HepG2 (cell line): ENCODE measurements around the gene MYCBPAP. TPM values are rescaled to one million over a fixed set of nuclear protein-coding genes. Genes with fewer than 3 reads are reported as not detected.
A peak's percentile ranks its signal among the peaks of the same experiment; 100 is the strongest.

Experiments
- ATAC-seq: fragments of 200-7000 bp; cut with Tn5 transposase; 3 replicates; pipeline ENCODE4 v1.9.1; 2020; ENCODE audit warnings: mild to moderate bottlenecking, moderate library complexity
- BruUV-seq: library from RNA; stranded (reverse); fragments of 400-500 nt; replicated peaks from 2 replicates; lab custom pipeline; 2021; lab: Mats Ljungman, UMichigan
- CTCF ChIA-PET: fragments of 300-600 bp; formaldehyde crosslinking; extraction: SDS; loops from one replicate; lab custom pipeline; 2021; ENCODE audit warnings: low total read pairs, inconsistent platforms, low intra/inter-chr PET ratio; lab: Yijun Ruan, JAX
- POLR2A ChIA-PET: fragments of 350-600 bp; sonication (Branson Sonifier 250); formaldehyde crosslinking; loops from one replicate; lab custom pipeline; 2020; ENCODE audit warnings: antibody characterized with exemption, inconsistent platforms; lab: Yijun Ruan, JAX
- DNase-seq: peaks from one replicate; pipeline ENCODE4 v3.0.0-alpha.2; 2015; ENCODE audit warnings: low spot score
- FAIRE-seq: peaks from 3 replicates; lab custom pipeline; 2011; peaks lifted over from hg19 to GRCh38; lab: Jason Lieb, UNC
- H2AFZ ChIP-seq: one replicate; pipeline ENCODE4 v1.6.1; 2011; ENCODE audit warnings: low read length, inconsistent platforms
- H3K27ac ChIP-seq: fragments of 300-600 bp; 3 replicates; pipeline ENCODE4 v1.8.0; 2011; ENCODE audit warnings: mixed run types, mild to moderate bottlenecking, mixed read lengths, low read length, inconsistent platforms; ENCODE audit not compliant: insufficient read depth; ENCODE audit errors: extremely low read length
- H3K27me3 ChIP-seq, 2 experiments: fragments of 200-600 bp in 1 of 2; 2 replicates in 1 of 2; 3 replicates in 1 of 2; pipeline versions ENCODE4 v1.6.0 to v1.8.0; 2011; ENCODE audit warnings: low read length in 2 of 2, mild to moderate bottlenecking in 2 of 2, moderate library complexity in 2 of 2, inconsistent platforms in 1 of 2; ENCODE audit not compliant: insufficient read depth in 2 of 2, control insufficient read depth in 1 of 2
- H3K36me3 ChIP-seq, 2 experiments: fragments of 200-600 bp in 1 of 2; replicated peaks in 1 of 2; 2 replicates in 1 of 2; 3 replicates in 1 of 2; pipeline versions ENCODE4 v1.5.1 to v1.8.0; 2011; ENCODE audit warnings: low read length in 2 of 2, inconsistent platforms in 1 of 2; ENCODE audit not compliant: insufficient read depth in 2 of 2, control insufficient read depth in 1 of 2
- H3K4me1 ChIP-seq: 2 replicates; pipeline ENCODE4 v1.5.1; 2012; ENCODE audit warnings: low read length, inconsistent platforms; ENCODE audit not compliant: insufficient read depth
- H3K4me2 ChIP-seq: 2 replicates; pipeline ENCODE4 v1.6.0; 2011; ENCODE audit warnings: low read depth, low read length, inconsistent platforms
- H3K4me3 ChIP-seq, 3 experiments: fragments of 200-600 bp in 1 of 3; sonication (generic), shearing (Covaris generic) in 1 of 3; replicated peaks in 1 of 3; 2 replicates each; pipeline ENCODE4 v1.5.1; 2011 to 2016; ENCODE audit warnings: low read length in 3 of 3, inconsistent platforms in 2 of 3, low read depth in 2 of 3, mild to moderate bottlenecking in 2 of 3, control low read depth in 1 of 3, mixed read lengths in 1 of 3; ENCODE audit not compliant: insufficient read depth in 1 of 3
- H3K79me2 ChIP-seq: one replicate; pipeline ENCODE4 v1.6.1; 2011; ENCODE audit warnings: low read length, inconsistent platforms; ENCODE audit not compliant: insufficient read depth
- H3K9ac ChIP-seq: 2 replicates; pipeline ENCODE4 v1.6.0; 2011; ENCODE audit warnings: mild to moderate bottlenecking, low read depth, low read length, inconsistent platforms; ENCODE audit not compliant: insufficient read depth
- H3K9me3 ChIP-seq: 2 replicates; pipeline ENCODE4 v1.5.1; 2012; ENCODE audit warnings: mild to moderate bottlenecking, low read length
- H4K20me1 ChIP-seq: 2 replicates; pipeline ENCODE4 v1.6.0; 2011; ENCODE audit warnings: inconsistent platforms, mild to moderate bottlenecking, low read length, moderate library complexity; ENCODE audit not compliant: insufficient read depth
- ATF7 ChIP-seq, 2 experiments: fragments of 450-650 bp in 1 of 2; sonication (generic) in 1 of 2; formaldehyde crosslinking in 1 of 2; IDR thresholded peaks; 2 replicates each; pipeline versions ENCODE4 v1.4.0 to v1.6.1; 2016 to 2020; ENCODE audit warnings: antibody characterized with exemption in 1 of 2, mild to moderate bottlenecking in 1 of 2, missing genetic modification reagents in 1 of 2
- ATRX ChIP-seq: sonication (generic); formaldehyde crosslinking; IDR thresholded peaks from 2 replicates; pipeline ENCODE4 v1.4.0; 2020; ENCODE audit warnings: missing genetic modification reagents, borderline replicate concordance
- HMG20A ChIP-seq: IDR thresholded peaks from 2 replicates; pipeline ENCODE4 v1.6.1; 2016; ENCODE audit warnings: borderline replicate concordance
- HNRNPLL ChIP-seq: fragments of 200-400 bp; formaldehyde crosslinking; IDR thresholded peaks from 2 replicates; pipeline ENCODE4 v1.6.1; 2017; ENCODE audit warnings: mild to moderate bottlenecking, low read depth, low read length; ENCODE audit not compliant: poor library complexity, severe bottlenecking
- JUN ChIP-seq: sonication (generic); formaldehyde crosslinking; IDR thresholded peaks from 2 replicates; pipeline ENCODE4 v1.4.0; 2020; ENCODE audit warnings: mild to moderate bottlenecking, missing genetic modification reagents
- JUND ChIP-seq: sonication (generic); formaldehyde crosslinking; IDR thresholded peaks from 2 replicates; pipeline ENCODE4 v1.8.0; 2022; ENCODE audit warnings: mild to moderate bottlenecking, missing genetic modification reagents
- KDM3A ChIP-seq: IDR thresholded peaks from 2 replicates; pipeline ENCODE4 v1.6.1; 2018; ENCODE audit warnings: low read depth, missing compliant biosample characterization
- MAFF ChIP-seq: IDR thresholded peaks from 2 replicates; pipeline ENCODE4 v1.6.1; 2011; ENCODE audit warnings: low read depth, low read length, improper control_type of control experiment
- MAFK ChIP-seq, 2 experiments: IDR thresholded peaks in 1 of 2; conservative IDR thresholded peaks in 1 of 2; 2 replicates each; pipeline ENCODE4 v1.6.1; 2011; ENCODE audit warnings: improper control_type of control experiment in 2 of 2, low read length in 2 of 2
- MEIS1 ChIP-seq: sonication (generic); formaldehyde crosslinking; IDR thresholded peaks from 2 replicates; pipeline ENCODE4 v1.9.0; 2021; ENCODE audit warnings: mild to moderate bottlenecking, missing genetic modification reagents, moderate library complexity, borderline replicate concordance
- NCOA1 ChIP-seq: sonication (generic); formaldehyde crosslinking; IDR thresholded peaks from 2 replicates; pipeline ENCODE4 v1.9.0; 2021; ENCODE audit warnings: missing genetic modification reagents
- NFKB2 ChIP-seq: sonication (generic); formaldehyde crosslinking; IDR thresholded peaks from 2 replicates; pipeline ENCODE4 v1.4.0; 2020; ENCODE audit warnings: missing genetic modification reagents, borderline replicate concordance
- NFYC ChIP-seq: IDR thresholded peaks from 2 replicates; pipeline ENCODE4 v1.6.1; 2016; ENCODE audit warnings: missing genetic modification reagents, missing compliant biosample characterization
- SOX5 ChIP-seq: IDR thresholded peaks from 2 replicates; pipeline ENCODE4 v1.6.1; 2016; ENCODE audit warnings: borderline replicate concordance
- SOX6 ChIP-seq, 2 experiments: fragments of 450-650 bp in 1 of 2; sonication (generic) in 1 of 2; formaldehyde crosslinking in 1 of 2; IDR thresholded peaks; 2 replicates each; pipeline versions ENCODE4 v1.4.0 to v1.6.1; 2017 to 2020; ENCODE audit warnings: antibody characterized with exemption in 1 of 2, mild to moderate bottlenecking in 1 of 2, missing genetic modification reagents in 1 of 2
- SP1 ChIP-seq, 2 experiments: fragments of 450-650 bp in 1 of 2; sonication (generic) in 1 of 2; formaldehyde crosslinking in 1 of 2; IDR thresholded peaks; 2 replicates each; pipeline versions ENCODE4 v1.4.0 to v1.6.1; 2016 to 2020; ENCODE audit warnings: missing genetic modification reagents in 1 of 2
- TCF7 ChIP-seq: sonication (generic); IDR thresholded peaks from 2 replicates; pipeline ENCODE4 v1.6.1; 2016; ENCODE audit warnings: antibody characterized with exemption, low read depth
- TEAD3 ChIP-seq: optimal IDR thresholded peaks from 2 replicates; pipeline ENCODE3; 2016; ENCODE audit warnings: borderline replicate concordance
- ZFP90 ChIP-seq: sonication (generic); formaldehyde crosslinking; IDR thresholded peaks from 2 replicates; pipeline ENCODE4 v1.8.0; 2022; ENCODE audit warnings: missing genetic modification reagents, mild to moderate bottlenecking, inconsistent platforms, borderline replicate concordance
- ZNF329 ChIP-seq: sonication (generic); formaldehyde crosslinking; IDR thresholded peaks from 2 replicates; pipeline ENCODE4 v1.9.0; 2021; ENCODE audit warnings: low read depth, mild to moderate bottlenecking, missing genetic modification reagents
- WGBS: methylation state at CpG from one replicate; pipeline ENCODE4 v1.1.6; 2017; ENCODE audit warnings: low lambda C conversion rate; 5-methylcytosine and 5-hydroxymethylcytosine counted together
- in situ Hi-C: cut with HindIII; loops from 2 replicates; pipeline ENCODE4 v1.10.0; 2017; ENCODE audit warnings: low pct_unique_long_range_greater_than_20kb; ENCODE audit not compliant: extremely low pct_ligation_motif_present
- intact Hi-C: fragments of 100-400 bp; cut with micrococcal nuclease; formaldehyde crosslinking; loops from one replicate; pipeline ENCODE4 v1.10.0; 2022; ENCODE audit not compliant: unreplicated experiment
- polyA plus RNA-seq, 8 experiments: library from polyadenylated mRNA; depleted of rRNA in 3 of 8; stranded (reverse) in 7 of 8; unstranded in 1 of 8; fragments of >200 nt; fragmentation: Illumina TruSeq in 4 of 8; extraction: Trizol in 4 of 8; gene quantifications; 2 replicates each; pipeline versions ENCODE4 v1.2.1 to v1.2.3, GENCODE V29; 2011 to 2016; ENCODE audit warnings: low read depth in 4 of 8, missing spikeins in 1 of 8, mixed read lengths in 1 of 8; ENCODE audit not compliant: insufficient read depth in 1 of 8
- total RNA-seq, 5 experiments: library from RNA; depleted of rRNA; stranded (reverse); fragments of >200 nt; fragmentation: Illumina TruSeq; extraction: Trizol; gene quantifications; 2 replicates each; pipeline ENCODE4 v1.2.3, GENCODE V29; 2016; ENCODE audit warnings: low read depth in 1 of 5
- TF ChIP-seq, protein P1 (sequence below): sonication (generic); formaldehyde crosslinking; IDR thresholded peaks from 2 replicates; pipeline ENCODE4 v1.5.0; 2020; ENCODE audit warnings: mild to moderate bottlenecking, low read depth, missing genetic modification reagents, borderline replicate concordance
- TF ChIP-seq, protein P2 (sequence below), 2 experiments: sonication (generic) in 1 of 2; formaldehyde crosslinking in 1 of 2; IDR thresholded peaks; 2 replicates each; pipeline versions ENCODE4 v1.5.1 to v1.6.1; 2011 to 2020; ENCODE audit warnings: borderline replicate concordance in 1 of 2, low read depth in 1 of 2, low read length in 1 of 2, mild to moderate bottlenecking in 1 of 2, missing genetic modification reagents in 1 of 2, moderate library complexity in 1 of 2

Gene MYCBPAP
- total and polyA plus RNA-seq, 2 of the 13 experiments (the other 11 are each of a cell fraction or from before 2014, with no cell fraction given): 0.22 to 0.24 TPM

DNA sequence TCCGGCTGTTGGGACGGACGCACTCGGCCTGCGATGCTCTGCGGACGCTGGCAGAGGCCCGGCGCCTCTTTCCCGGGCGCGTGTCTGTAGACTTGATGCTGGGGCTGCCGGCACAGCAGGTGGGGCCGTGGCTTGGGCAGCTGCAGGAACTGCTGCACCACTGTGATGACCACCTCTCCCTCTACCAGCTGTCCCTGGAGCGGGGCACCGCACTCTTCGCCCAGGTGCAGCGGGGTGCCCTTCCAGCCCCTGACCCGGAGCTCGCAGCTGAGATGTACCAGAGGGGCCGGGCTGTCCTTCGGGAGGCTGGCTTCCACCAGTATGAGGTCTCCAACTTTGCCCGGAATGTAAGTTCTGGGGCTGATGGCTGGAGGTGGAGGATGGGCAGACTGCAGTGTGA is 26.1 kb upstream of the MYCBPAP start (continued):
- TF ChIP-seq MAFK (conservative IDR thresholded peaks at IDR 0.05 in 1 of 2, IDR thresholded peaks at IDR 0.05 in 1 of 2; ENCODE audit: low read length in 2 of 2) (no peak), TCF7 (no peak), SOX5 (CRISPR knock-in tag) (no peak), NFKB2 (CRISPR knock-in tag) (no peak), ZFP90 (no peak), HNRNPLL (peak; percentile 31), NCOA1 (no peak), ATRX (CRISPR knock-in tag) (no peak), KDM3A (0 out of 2 replicates have a peak, but pooled peaks have one; percentile 5), JUND (CRISPR knock-in tag) (no peak), SOX6 (IDR thresholded peaks at IDR 0.05) (no peak), SOX6 (CRISPR knock-in tag; IDR thresholded peaks at IDR 0.05) (no peak), MEIS1 (CRISPR knock-in tag) (no peak)

GRCh38 chr17:50482516-50482915 is 25.7 kb upstream of the MYCBPAP start:
- intact Hi-C loops (loop anchor here (1.0 kb wide), 5 partner anchors 19 to 211 kb away; partner anchors contain the start of gene SPATA20), in situ Hi-C loops (loop anchor here (5.0 kb wide), 2 partner anchors 145 to 215 kb away; no protein-coding TSS in a partner anchor)
- Histone ChIP-seq H3K27me3 (no peaks in the 10 kb centered on the region), H3K4me2 (peak overlapping the region; percentile 10; the same call in 1 of the 2 replicates), H3K4me1 (peaks cover 28% of the 10 kb centered on the region), H3K36me3 (peaks cover 9 to 19% of the 10 kb centered on the region in 2 experiments; a peak in 4 of 5 replicates), H3K79me2 (peaks cover 3% of the 10 kb centered on the region), H3K27ac (no peak overlapping the region), H3K9ac (no peak overlapping the region; the same call in 1 of the 2 replicates), H2AFZ (no peak overlapping the region), H3K4me3 (no peak overlapping the region), H3K9me3 (no peaks in the 10 kb centered on the region), H4K20me1 (peaks cover 4% of the 10 kb centered on the region; the same call in 1 of the 2 replicates)
- DNase-seq: peak; percentile 96
- peak; percentile 50 for ATAC-seq
- POLR2A ChIA-PET: interaction anchor here (0.7 to 0.8 kb wide), 2 partner anchors 60 to 85 kb away, joined by 3 to 5 read pairs; partner anchors contain the start of gene LRRC59
- BruUV-seq: no TSS peak
- CTCF ChIA-PET: interaction anchor here (1.3 to 2.8 kb wide), 5 partner anchors 18 to 145 kb away, joined by 4 to 16 read pairs (median 7); partner anchors contain the start of gene LRRC59
- FAIRE-seq: peak; percentile 93
- 2% methylated on average over 7 of the region's 7 CpGs for WGBS
- TF ChIP-seq HMG20A (CRISPR knock-in tag) (peak; percentile 44; the same call in 1 of the 2 replicates), ATF7 (IDR thresholded peaks at IDR 0.05) (no peak), ATF7 (CRISPR knock-in tag; IDR thresholded peaks at IDR 0.05) (no peak), NFYC (CRISPR knock-in tag) (peak; percentile 18; the same call in 1 of the 2 replicates), SP1 (IDR thresholded peaks at IDR 0.05) (no peak), SP1 (CRISPR knock-in tag; IDR thresholded peaks at IDR 0.05) (no peak), TEAD3 (CRISPR knock-in tag) (peak; percentile 86), MAFF (0 out of 2 replicates have a peak, but pooled peaks have one; percentile 4), SOX5 (CRISPR knock-in tag) (peak; percentile 53; the same call in 1 of the 2 replicates), ZNF329 (CRISPR knock-in tag) (no peak), JUN (no peak)
- TF ChIP-seq, protein P1, sequence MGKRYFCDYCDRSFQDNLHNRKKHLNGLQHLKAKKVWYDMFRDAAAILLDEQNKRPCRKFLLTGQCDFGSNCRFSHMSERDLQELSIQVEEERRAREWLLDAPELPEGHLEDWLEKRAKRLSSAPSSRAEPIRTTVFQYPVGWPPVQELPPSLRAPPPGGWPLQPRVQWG (CRISPR knock-in tag): no peak
- TF ChIP-seq, protein P2, sequence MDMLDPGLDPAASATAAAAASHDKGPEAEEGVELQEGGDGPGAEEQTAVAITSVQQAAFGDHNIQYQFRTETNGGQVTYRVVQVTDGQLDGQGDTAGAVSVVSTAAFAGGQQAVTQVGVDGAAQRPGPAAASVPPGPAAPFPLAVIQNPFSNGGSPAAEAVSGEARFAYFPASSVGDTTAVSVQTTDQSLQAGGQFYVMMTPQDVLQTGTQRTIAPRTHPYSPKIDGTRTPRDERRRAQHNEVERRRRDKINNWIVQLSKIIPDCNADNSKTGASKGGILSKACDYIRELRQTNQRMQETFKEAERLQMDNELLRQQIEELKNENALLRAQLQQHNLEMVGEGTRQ (IDR thresholded peaks at IDR 0.05; ENCODE audit: low read depth, low read length): no peak
- TF ChIP-seq, protein P2 (CRISPR knock-in tag; IDR thresholded peaks at IDR 0.05; ENCODE audit: borderline replicate concordance): no peak
